ENCODE data around the gene BANF2.

BANF2 gene

GRCh38 chr20:17687800-17688199, 12.0 kb upstream of the BANF2 start (continued):
- no peak for TF ChIP-seq ARNTL (CRISPR knock-in tag; IDR thresholded peaks at IDR 0.05; ENCODE audit: borderline replicate concordance, low read depth)

GRCh38 chr20:17688965-17689364, 10.8 kb upstream of the BANF2 start:
- TF ChIP-seq ZFP3 (CRISPR knock-in tag; IDR thresholded peaks at IDR 0.05): no peak
- no peak for TF ChIP-seq CREB5 (CRISPR knock-in tag; IDR thresholded peaks at IDR 0.05; ENCODE audit: low read depth)
- no peak for TF ChIP-seq ZFP30 (CRISPR knock-in tag; IDR thresholded peaks at IDR 0.05)
- no peak for TF ChIP-seq PPARA (CRISPR knock-in tag; IDR thresholded peaks at IDR 0.05; ENCODE audit: borderline replicate concordance)
- no peak for TF ChIP-seq TSHZ2 (CRISPR knock-in tag; IDR thresholded peaks at IDR 0.05)
- no peak for TF ChIP-seq POU6F1 (CRISPR knock-in tag; IDR thresholded peaks at IDR 0.05; ENCODE audit: borderline replicate concordance, low read depth)
- TF ChIP-seq ISL1 (CRISPR knock-in tag; IDR thresholded peaks at IDR 0.05): no peak
- no peak for TF ChIP-seq TCF4 (CRISPR knock-in tag; IDR thresholded peaks at IDR 0.05; ENCODE audit: borderline replicate concordance)
- no peak for TF ChIP-seq SNAI2 (CRISPR knock-in tag; IDR thresholded peaks at IDR 0.05)
- no peak for TF ChIP-seq ARNTL (CRISPR knock-in tag; IDR thresholded peaks at IDR 0.05; ENCODE audit: borderline replicate concordance, low read depth)
- TF ChIP-seq BACH2 (CRISPR knock-in tag; IDR thresholded peaks at IDR 0.05; ENCODE audit: borderline replicate concordance): no peak
- TF ChIP-seq TOX (CRISPR knock-in tag; IDR thresholded peaks at IDR 0.05; ENCODE audit: borderline replicate concordance): no peak
- no peak for TF ChIP-seq ZC3H10 (CRISPR knock-in tag; IDR thresholded peaks at IDR 0.05)
- TF ChIP-seq ZNF8 (CRISPR knock-in tag; IDR thresholded peaks at IDR 0.05): no peak
- TF ChIP-seq RARB (CRISPR knock-in tag; IDR thresholded peaks at IDR 0.05): no peak
- no peak for TF ChIP-seq CSDC2 (CRISPR knock-in tag; IDR thresholded peaks at IDR 0.05)
- ATAC-seq: no peak

GRCh38 chr20:17690144-17690543, 9.6 kb upstream of the BANF2 start:
- ATAC-seq: no peak
- no peak for TF ChIP-seq TCF4 (CRISPR knock-in tag; IDR thresholded peaks at IDR 0.05; ENCODE audit: borderline replicate concordance)
- TF ChIP-seq PPARA (CRISPR knock-in tag; IDR thresholded peaks at IDR 0.05; ENCODE audit: borderline replicate concordance): no peak
- TF ChIP-seq PATZ1 (CRISPR knock-in tag; IDR thresholded peaks at IDR 0.05; ENCODE audit: borderline replicate concordance): no peak
- TF ChIP-seq CREB5 (CRISPR knock-in tag; IDR thresholded peaks at IDR 0.05; ENCODE audit: low read depth): no peak
- TF ChIP-seq CSRNP3 (CRISPR knock-in tag; IDR thresholded peaks at IDR 0.05): no peak
- TF ChIP-seq ZFP3 (CRISPR knock-in tag; IDR thresholded peaks at IDR 0.05): no peak
- no peak for TF ChIP-seq ZC3H10 (CRISPR knock-in tag; IDR thresholded peaks at IDR 0.05)
- TF ChIP-seq ZFP30 (CRISPR knock-in tag; IDR thresholded peaks at IDR 0.05): no peak
- no peak for TF ChIP-seq ESRRG (CRISPR knock-in tag; IDR thresholded peaks at IDR 0.05)
- TF ChIP-seq RARB (CRISPR knock-in tag; IDR thresholded peaks at IDR 0.05): no peak
- no peak for TF ChIP-seq ZNF565 (CRISPR knock-in tag; conservative IDR thresholded peaks at IDR 0.05; ENCODE audit: low read depth)
- TF ChIP-seq ZNF70 (CRISPR knock-in tag; IDR thresholded peaks at IDR 0.05): no peak
- no peak for TF ChIP-seq ZNF8 (CRISPR knock-in tag; IDR thresholded peaks at IDR 0.05)
- no peak for TF ChIP-seq SNAI2 (CRISPR knock-in tag; IDR thresholded peaks at IDR 0.05)
- TF ChIP-seq POU6F1 (CRISPR knock-in tag; IDR thresholded peaks at IDR 0.05; ENCODE audit: borderline replicate concordance, low read depth): no peak
